MV-4-11 (cell line): ENCODE measurements around the gene CDC14C.
A peak's percentile ranks its signal among the peaks of the same experiment; 100 is the strongest.
"Not testable (repeated sequence)": the region's sequence is repeated elsewhere in the genome, so short reads cannot be mapped to it uniquely, and the experiment has no call there.

Experiments used
- DNase-seq: peaks from one replicate; lab custom pipeline; 2025; lab: John Stamatoyannopoulos, UW

The CDC14C gene

GRCh38 chr7:48924433-48924832, at the start of gene CDC14C:
CDC14C (plus strand) TSS chr7:48924547; CDS start chr7:48924673, 126 bp downstream.
- DNase-seq = no peak

GRCh38 chr7:48875045-48875916, 49.1 kb upstream of the CDC14C start:
- no peak for DNase-seq

GRCh38 chr7:48876087-48876486, 48.3 kb upstream of the CDC14C start:
- peak; percentile 44 for DNase-seq

- DNase-seq = no peak
These were observed 43.5 kb upstream of the CDC14C start for GRCh38 chr7:48880851-48881250.

- DNase-seq = no peak
These were observed 36.8 kb upstream of the CDC14C start for GRCh38 chr7:48887500-48887899.

GRCh38 chr7:48894574-48894973, 29.8 kb upstream of the CDC14C start:
- no peak for DNase-seq

- peak; percentile 35 for DNase-seq
These were observed 24.4 kb upstream of the CDC14C start for GRCh38 chr7:48899932-48900331.

- DNase-seq = no peak
These were observed 22.4 kb upstream of the CDC14C start for GRCh38 chr7:48901966-48902365.

- DNase-seq = no peak
These were observed 19.4 kb upstream of the CDC14C start for GRCh38 chr7:48904975-48905374.

GRCh38 chr7:48905686-48906085, 18.7 kb upstream of the CDC14C start:
- not testable (repeated sequence) for DNase-seq

- DNase-seq = not testable (repeated sequence)
These were observed 14.5 kb upstream of the CDC14C start for GRCh38 chr7:48909887-48910286.

- DNase-seq = no peak
These were observed 7.1 kb downstream of the CDC14C start for GRCh38 chr7:48931481-48931880.

- DNase-seq = no peak
These were observed 8.0 kb downstream of the CDC14C start for GRCh38 chr7:48932126-48932910.

- DNase-seq = no peak
These were observed 9.3 kb downstream of the CDC14C start for GRCh38 chr7:48933549-48934085.

GRCh38 chr7:48938539-48939295, 14.4 kb downstream of the CDC14C start:
- no peak for DNase-seq

- DNase-seq = no peak
These were observed 19.1 kb downstream of the CDC14C start for GRCh38 chr7:48943279-48943990.

GRCh38 chr7:48955916-48956315, 31.6 kb downstream of the CDC14C start:
- DNase-seq = no peak

GRCh38 chr7:48959676-48960075, 35.3 kb downstream of the CDC14C start:
- DNase-seq = no peak

GRCh38 chr7:48962821-48963505, 38.6 kb downstream of the CDC14C start:
- no peak for DNase-seq

- DNase-seq = peak; percentile 96
These were observed 39.7 kb downstream of the CDC14C start for GRCh38 chr7:48964074-48964473.

GRCh38 chr7:48971173-48971572, 46.8 kb downstream of the CDC14C start:
- DNase-seq = no peak
